ENCODE measurements around the gene CHAMP1. TPM values are rescaled to one million over a fixed set of nuclear protein-coding genes. Genes with fewer than 3 reads are reported as not detected.

The CHAMP1 gene
- polyA plus RNA-seq, 1 donor from 2014 or later, result 13.0 TPM

- Histone ChIP-seq H3K9me2 (ENCODE audit: insufficient read depth, low read length) (no peaks in the 10 kb centered on the region), H3K27ac (ENCODE audit: low read length) (no peak overlapping the region), H3F3A (ENCODE audit: insufficient read depth, low read length, poor library complexity, severe bottlenecking) (peaks cover 3% of the 10 kb centered on the region), H3K4me3 (ENCODE audit: low read length) (no peak overlapping the region), H3K9ac (ENCODE audit: low read length) (no peak overlapping the region), H3K9me3 (ENCODE audit: low read length) (no peaks in the 10 kb centered on the region), H3K27me3 (ENCODE audit: insufficient read depth, low read depth, low read length) (no peaks in the 10 kb centered on the region), H3K79me2 (replicated peaks; ENCODE audit: insufficient read depth, low read length) (peaks cover 29% of the 10 kb centered on the region), H2AFZ (ENCODE audit: low read depth, low read length) (no peak overlapping the region), H4K20me1 (ENCODE audit: insufficient read depth) (no peaks in the 10 kb centered on the region), H3K4me2 (ENCODE audit: low read length) (no peak overlapping the region), H3K36me3 (ENCODE audit: insufficient read depth, low read length) (no peaks in the 10 kb centered on the region)
- TF ChIP-seq REST (IDR thresholded peaks at IDR 0.05; ENCODE audit: borderline replicate concordance), result no peak
- no peak for TF ChIP-seq EZH2 (IDR thresholded peaks at IDR 0.05; ENCODE audit: borderline replicate concordance, insufficient read depth, low read length, poor library complexity, severe bottlenecking)
- no peak for TF ChIP-seq EP300 (conservative IDR thresholded peaks at IDR 0.05; ENCODE audit: poor library complexity, severe bottlenecking)
- TF ChIP-seq CTCF (IDR thresholded peaks at IDR 0.05; ENCODE audit: poor library complexity, severe bottlenecking), result no peak
- TF ChIP-seq POLR2AphosphoS5 (IDR thresholded peaks at IDR 0.05), result no peak
These were observed 27.5 kb upstream of the CHAMP1 start for GRCh38 chr13:114286808-114287207.

DNA sequence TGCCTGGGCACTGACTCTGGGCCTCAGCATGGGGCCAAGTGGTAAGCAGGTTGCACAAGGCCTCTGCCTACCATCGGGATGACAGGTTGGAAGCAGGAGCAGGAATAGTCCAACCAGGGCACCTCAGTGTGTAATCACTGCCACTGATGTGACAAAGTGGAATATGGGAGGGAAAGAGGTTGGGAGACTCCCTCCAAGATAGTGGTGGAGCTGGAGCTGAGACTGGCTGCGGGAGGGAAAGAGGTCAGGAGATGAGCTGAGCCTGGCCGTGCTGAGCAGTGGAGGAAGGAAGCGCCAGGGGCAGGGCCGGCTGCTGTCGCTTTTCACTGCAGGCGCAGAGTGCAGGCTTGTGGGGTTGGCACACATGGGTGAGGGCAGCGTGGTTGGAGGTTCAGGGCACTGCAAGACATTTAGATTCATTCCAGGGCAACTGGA, 26.1 kb upstream of the CHAMP1 start:
- Histone ChIP-seq H3K4me2 (ENCODE audit: low read length) (no peak overlapping the region), H3F3A (ENCODE audit: insufficient read depth, low read length, poor library complexity, severe bottlenecking) (no peaks in the 10 kb centered on the region), H3K27ac (ENCODE audit: low read length) (no peak overlapping the region), H3K9ac (ENCODE audit: low read length) (no peak overlapping the region), H3K9me3 (ENCODE audit: low read length) (no peaks in the 10 kb centered on the region), H3K27me3 (ENCODE audit: insufficient read depth, low read depth, low read length) (no peaks in the 10 kb centered on the region), H3K9me2 (ENCODE audit: insufficient read depth, low read length) (no peaks in the 10 kb centered on the region), H3K79me2 (replicated peaks; ENCODE audit: insufficient read depth, low read length) (peaks cover 20% of the 10 kb centered on the region), H3K4me3 (ENCODE audit: low read length) (no peak overlapping the region), H3K36me3 (ENCODE audit: insufficient read depth, low read length) (no peaks in the 10 kb centered on the region), H2AFZ (ENCODE audit: low read depth, low read length) (no peak overlapping the region), H4K20me1 (ENCODE audit: insufficient read depth) (no peaks in the 10 kb centered on the region)
- no peak for TF ChIP-seq MXI1 (conservative IDR thresholded peaks at IDR 0.05; ENCODE audit: poor library complexity, severe bottlenecking)
- TF ChIP-seq EZH2 (IDR thresholded peaks at IDR 0.05; ENCODE audit: borderline replicate concordance, insufficient read depth, low read length, poor library complexity, severe bottlenecking), result no peak
- TF ChIP-seq TAF1 (IDR thresholded peaks at IDR 0.05; ENCODE audit: low read depth), result no peak
- no peak for TF ChIP-seq CTCF (IDR thresholded peaks at IDR 0.05; ENCODE audit: poor library complexity, severe bottlenecking)
- TF ChIP-seq EP300 (conservative IDR thresholded peaks at IDR 0.05; ENCODE audit: poor library complexity, severe bottlenecking), result no peak
- TF ChIP-seq POLR2AphosphoS5 (IDR thresholded peaks at IDR 0.05), result no peak
- TF ChIP-seq RAD21 (conservative IDR thresholded peaks at IDR 0.05), result no peak
- TF ChIP-seq SMC3 (conservative IDR thresholded peaks at IDR 0.05; ENCODE audit: poor library complexity), result no peak
- TF ChIP-seq REST (IDR thresholded peaks at IDR 0.05; ENCODE audit: borderline replicate concordance), result no peak

Data from neural cell (in vitro differentiated cells).